Spleen (tissue), 7 donors: Measurements from ENCODE around the gene CEBPB.

Experiments
- CTCF ChIP-seq, 11 experiments: fragments of 200-600 bp in 7 of 11; fragments of 450-650 bp in 4 of 11; sonication (generic) in 4 of 11; IDR thresholded peaks in 8 of 11; conservative IDR thresholded peaks in 3 of 11; 1 replicate in 7 of 11; 2 replicates in 4 of 11; pipeline versions ENCODE4 v1.4.0 to v1.8.0; 2016 to 2021; ENCODE audit warnings: antibody characterized with exemption in 11 of 11, inconsistent platforms in 4 of 11, mild to moderate bottlenecking in 1 of 11
- POLR2A ChIP-seq, 3 donors: fragments of 450-650 bp; IDR thresholded peaks; one replicate each; pipeline ENCODE4 v1.5.1; 2017; ENCODE audit warnings: antibody characterized with exemption in 3 of 3, mild to moderate bottlenecking in 1 of 3
- POLR2AphosphoS5 ChIP-seq, 3 donors: sonication (generic); formaldehyde crosslinking; IDR thresholded peaks; one replicate each; pipeline ENCODE4 v1.5.1; 2017; ENCODE audit warnings: antibody characterized with exemption in 3 of 3
- donor health status: DM: no; HTN: no; CAD: no; lungs with moderate emphysema.
- donor health status: DM: no; HTN: no; CAD: no.
- donor health status: DM: no; HTN: no; CAD: no.

- TF ChIP-seq CTCF (IDR thresholded peaks at IDR 0.05 in 8 of 11, conservative IDR thresholded peaks at IDR 0.05 in 3 of 11) (no peak), POLR2A (IDR thresholded peaks at IDR 0.05) (no peak), POLR2AphosphoS5 (IDR thresholded peaks at IDR 0.05) (no peak)
Measured at GRCh38 chr20:50182346-50182745, 8.3 kb upstream of the CEBPB start.
